Upper lobe of left lung (tissue), 6 donors: ENCODE measurements around the gene FNDC3A. TPM values are rescaled to one million over a fixed set of nuclear protein-coding genes. Genes with fewer than 3 reads are reported as not detected.

Experiments used
- ATAC-seq, 2 donors: fragments of 200-7000 bp; cut with Tn5 transposase; one replicate each; pipeline ENCODE4 v1.9.1; 2022; ENCODE audit warnings: mild to moderate bottlenecking in 2 of 2, moderate library complexity in 2 of 2; ENCODE audit not compliant: low FRiP score in 2 of 2
- DNase-seq, 2 donors: peaks; one replicate each; pipeline ENCODE4 v3.0.0-alpha.2; 2019 to 2020
- H3K27ac ChIP-seq, 4 donors: fragments of 200-600 bp; sonication (generic); one replicate each; pipeline ENCODE4 v1.5.1; 2016 to 2019
- H3K27me3 ChIP-seq, 4 donors: fragments of 200-600 bp; sonication (generic); one replicate each; pipeline ENCODE4 v1.5.1; 2017 to 2019
- H3K36me3 ChIP-seq, 4 donors: fragments of 200-600 bp; sonication (generic); one replicate each; pipeline ENCODE4 v1.5.1; 2016 to 2019
- H3K4me1 ChIP-seq, 4 donors: fragments of 200-600 bp; sonication (generic); one replicate each; pipeline ENCODE4 v1.5.1; 2018 to 2019
- H3K4me3 ChIP-seq, 4 donors: fragments of 200-600 bp; sonication (generic); one replicate each; pipeline ENCODE4 v1.5.1; 2017 to 2019; ENCODE audit warnings: mild to moderate bottlenecking in 2 of 4, moderate library complexity in 1 of 4
- H3K9me3 ChIP-seq, 4 donors: fragments of 200-600 bp; sonication (generic); one replicate each; pipeline ENCODE4 v1.5.1; 2018 to 2019
- CTCF ChIP-seq, 6 experiments: fragments of 450-650 bp in 4 of 6; fragments of 200-600 bp in 2 of 6; sonication (generic) in 2 of 6; IDR thresholded peaks; one replicate each; pipeline ENCODE4 v1.5.1; 2016 to 2019; ENCODE audit warnings: antibody characterized with exemption in 6 of 6
- EP300 ChIP-seq, 4 donors: sonication (generic); formaldehyde crosslinking; IDR thresholded peaks; one replicate each; pipeline ENCODE4 v1.5.1; 2017; ENCODE audit warnings: antibody characterized with exemption in 4 of 4, control low read depth in 2 of 4
- POLR2A ChIP-seq, 4 donors: fragments of 450-650 bp; IDR thresholded peaks; one replicate each; pipeline ENCODE4 v1.5.1; 2016 to 2017; ENCODE audit warnings: antibody characterized with exemption in 4 of 4, mild to moderate bottlenecking in 2 of 4
- POLR2AphosphoS5 ChIP-seq, 2 donors: sonication (generic); formaldehyde crosslinking; IDR thresholded peaks; one replicate each; pipeline ENCODE4 v1.5.1; 2017; ENCODE audit warnings: antibody characterized with exemption in 2 of 2
- WGBS, 2 donors: methylation state at CpG; one replicate each; pipeline ENCODE4 v1.1.5; 2017 to 2018; 5-methylcytosine and 5-hydroxymethylcytosine counted together
- total RNA-seq, 6 donors: library from RNA; depleted of rRNA in 4 of 6; stranded (reverse); fragments of >200 nt in 4 of 6; gene quantifications; one replicate each; pipeline versions ENCODE4 v1.1.0 to v1.2.1, GENCODE V29; 2016 to 2021
- donor health status: DM: no; HTN: no; CAD: no; lungs with moderate emphysema.
- donor health status: DM: no; HTN: yes; CAD: no; lungs with severe emphysema.

Gene FNDC3A
- total RNA-seq, 6 donors from 2014 or later: 22.9 to 62.3 (median 44.6) TPM

GRCh38 chr13:48976576-48977285, 1.0 kb downstream of the FNDC3A start:
- ATAC-seq (no peak), DNase-seq (peak in 1 of 2 donors; percentile 89)
- TF ChIP-seq POLR2A (IDR thresholded peaks at IDR 0.05) (no peak), EP300 (IDR thresholded peaks at IDR 0.05) (no peak), CTCF (IDR thresholded peaks at IDR 0.05) (no peak), POLR2AphosphoS5 (IDR thresholded peaks at IDR 0.05) (no peak)
- Histone ChIP-seq H3K27ac (peak overlapping the region; percentile 98 to 100 (median 100)), H3K4me1 (peaks cover 18 to 30% (median 24%) of the 10 kb centered on the region in 4 donors), H3K27me3 (no peaks in the 10 kb centered on the region), H3K4me3 (peak overlapping the region; percentile 81 to 92 (median 87)), H3K9me3 (peaks cover 0 to 8% (median 2%) of the 10 kb centered on the region in 4 donors), H3K36me3 (no peaks in the 10 kb centered on the region)
- 0 to 1% methylated on average over 25 to 38 of the region's 40 CpGs for WGBS, 2 donors

- Histone ChIP-seq H3K4me1 (peaks cover 18 to 30% (median 24%) of the 10 kb centered on the region in 4 donors), H3K27ac (peak overlapping the region; percentile 98 to 100 (median 100)), H3K9me3 (peaks cover 0 to 8% (median 2%) of the 10 kb centered on the region in 4 donors), H3K27me3 (no peaks in the 10 kb centered on the region), H3K4me3 (peak overlapping the region; percentile 81 to 92 (median 87)), H3K36me3 (no peaks in the 10 kb centered on the region)
- no peak for TF ChIP-seq EP300 (IDR thresholded peaks at IDR 0.05)
- no peak for TF ChIP-seq CTCF (IDR thresholded peaks at IDR 0.05)
- TF ChIP-seq POLR2A (IDR thresholded peaks at IDR 0.05): no peak
- no peak for TF ChIP-seq POLR2AphosphoS5 (IDR thresholded peaks at IDR 0.05)
- 6 to 9% methylated on average over 3 of the region's 3 CpGs for WGBS, 2 donors
- no peak for ATAC-seq
- DNase-seq: no peak
Observed at GRCh38 chr13:48977286-48977625, 1.5 kb downstream of the FNDC3A start.

- Histone ChIP-seq H3K9me3 (peaks cover 0 to 8% (median 2%) of the 10 kb centered on the region in 4 donors), H3K4me1 (peaks cover 18 to 30% (median 24%) of the 10 kb centered on the region in 4 donors), H3K4me3 (peak overlapping the region in 3 of 4 donors; percentile 81 to 92 (median 89)), H3K27ac (peak overlapping the region in 1 of 4 donors; percentile 100), H3K27me3 (no peaks in the 10 kb centered on the region), H3K36me3 (no peaks in the 10 kb centered on the region)
- 59 to 68% methylated on average over 3 of the region's 3 CpGs for WGBS, 2 donors
- ATAC-seq (no peak), DNase-seq (no peak)
- TF ChIP-seq POLR2A (IDR thresholded peaks at IDR 0.05) (no peak), CTCF (IDR thresholded peaks at IDR 0.05) (no peak), POLR2AphosphoS5 (IDR thresholded peaks at IDR 0.05) (no peak), EP300 (IDR thresholded peaks at IDR 0.05) (no peak)
Observed at GRCh38 chr13:48977973-48978372, 2.3 kb downstream of the FNDC3A start.

GRCh38 chr13:48978942-48979601, 3.4 kb downstream of the FNDC3A start:
- H3K4me3 ChIP-seq: peak overlapping the region in 1 of 4 donors; percentile 89
- H3K27me3 ChIP-seq: no peaks in the 10 kb centered on the region
- 72 to 78% methylated on average over 2 of the region's 2 CpGs for WGBS, 2 donors
- ATAC-seq: no peak
- no peak overlapping the region for H3K27ac ChIP-seq
- no peak for DNase-seq
- peaks cover 0 to 5% (median 0%) of the 10 kb centered on the region in 4 donors for H3K9me3 ChIP-seq
- peaks cover 18 to 30% (median 24%) of the 10 kb centered on the region in 4 donors for H3K4me1 ChIP-seq
- H3K36me3 ChIP-seq: no peaks in the 10 kb centered on the region
- TF ChIP-seq POLR2AphosphoS5 (IDR thresholded peaks at IDR 0.05) (no peak), POLR2A (IDR thresholded peaks at IDR 0.05) (no peak), CTCF (IDR thresholded peaks at IDR 0.05) (no peak), EP300 (IDR thresholded peaks at IDR 0.05) (no peak)
